ENCODE results near the gene PTPRM. TPM values are rescaled to one million over a fixed set of nuclear protein-coding genes. Genes with fewer than 3 reads are reported as not detected.

Gene PTPRM
- total RNA-seq, 1 experiment from 2014 or later: 14.5 TPM

- DNase-seq (ENCODE audit: low read depth, low spot score) (no peak), ATAC-seq (no peak)
- Histone ChIP-seq H3K27ac (ENCODE audit: low read depth, low read length) (no peak overlapping the region), H3K9me2 (ENCODE audit: insufficient read depth) (no peaks in the 10 kb centered on the region), H3K27me3 (ENCODE audit: insufficient read depth, low read length) (no peaks in the 10 kb centered on the region; the same call in 1 of the 2 replicates), H2AFZ (ENCODE audit: low read depth, low read length, poor library complexity, severe bottlenecking) (no peak overlapping the region), H3K4me1 (ENCODE audit: control insufficient read depth in 1 of 2, insufficient read depth in 2 of 2, low read length in 2 of 2) (no peaks in the 10 kb centered on the region), H4K20me1 (ENCODE audit: insufficient read depth) (no peaks in the 10 kb centered on the region), H3K9me3 (ENCODE audit: control insufficient read depth in 1 of 2, insufficient read depth in 1 of 2, low read depth in 1 of 2, low read length in 2 of 2) (no peaks in the 10 kb centered on the region), H3K79me2 (ENCODE audit: insufficient read depth, low read length) (no peaks in the 10 kb centered on the region), H3K4me2 (ENCODE audit: low read length) (no peak overlapping the region), H3K4me3 (replicated peaks in 1 of 2; ENCODE audit: low read depth in 1 of 2, low read length in 2 of 2) (no peak overlapping the region), H3K36me3 (ENCODE audit: control insufficient read depth in 1 of 2, insufficient read depth in 2 of 2, low read length in 2 of 2) (no peaks in the 10 kb centered on the region), H3K9ac (ENCODE audit: low read length) (no peak overlapping the region)
- POLR2A ChIA-PET: no interaction called here
- RAD21 ChIA-PET (ENCODE audit: low non-redundant PET in 1 of 2, low total read pairs in 2 of 2, uncharacterized antibody in 2 of 2, unreplicated experiment in 2 of 2): no interaction called here
- no peak for TF ChIP-seq CBX3 (IDR thresholded peaks at IDR 0.05; ENCODE audit: low read depth)
- CTCF ChIA-PET: no interaction called here
- no TSS peak for BruUV-seq (replicated peaks)
- intact Hi-C loops (cut with micrococcal nuclease): no loop called here
Observed at GRCh38 chr18:7633171-7633570, 66.1 kb downstream of the PTPRM start.

- no TSS peak for BruUV-seq (replicated peaks)
- H3K79me2 ChIP-seq (ENCODE audit: insufficient read depth, low read length): no peaks in the 10 kb centered on the region
- no peaks in the 10 kb centered on the region for H3K9me3 ChIP-seq (ENCODE audit: control insufficient read depth in 1 of 2, insufficient read depth in 1 of 2, low read depth in 1 of 2, low read length in 2 of 2)
- ChIA-PET CTCF (no interaction called here), RAD21 (ENCODE audit: low non-redundant PET in 1 of 2, low total read pairs in 2 of 2, uncharacterized antibody in 2 of 2, unreplicated experiment in 2 of 2) (no interaction called here), POLR2A (no interaction called here)
- H3K4me3 ChIP-seq (replicated peaks in 1 of 2; ENCODE audit: low read depth in 1 of 2, low read length in 2 of 2): no peak overlapping the region
- no peaks in the 10 kb centered on the region for H3K36me3 ChIP-seq (ENCODE audit: control insufficient read depth in 1 of 2, insufficient read depth in 2 of 2, low read length in 2 of 2)
- H3K27ac ChIP-seq (ENCODE audit: low read depth, low read length): no peak overlapping the region
- no peaks in the 10 kb centered on the region for H3K9me2 ChIP-seq (ENCODE audit: insufficient read depth)
- no peak for TF ChIP-seq RAD21 (IDR thresholded peaks at IDR 0.05; ENCODE audit: low read depth)
- no peak for TF ChIP-seq JUND (IDR thresholded peaks at IDR 0.05)
- no peak for TF ChIP-seq ZNF274 (IDR thresholded peaks at IDR 0.05; ENCODE audit: low read depth, low read length)
- TF ChIP-seq YY1 (IDR thresholded peaks at IDR 0.05; ENCODE audit: extremely low read depth, insufficient replicate concordance, low read depth, low read length): no peak
- TF ChIP-seq SIN3A (IDR thresholded peaks at IDR 0.05; ENCODE audit: low read depth): no peak
- no peak for TF ChIP-seq POLR2A (IDR thresholded peaks at IDR 0.05; ENCODE audit: borderline replicate concordance, extremely low read depth, insufficient read depth, insufficient read length)
- no peak for TF ChIP-seq POLR2AphosphoS5 (IDR thresholded peaks at IDR 0.05; ENCODE audit: low read depth, low read length)
- no peak for TF ChIP-seq TCF7L2 (IDR thresholded peaks at IDR 0.05; ENCODE audit: borderline replicate concordance, extremely low read depth, insufficient read depth, insufficient read length)
- TF ChIP-seq REST (IDR thresholded peaks at IDR 0.05; ENCODE audit: low read depth): no peak
- no peak for TF ChIP-seq EZH2phosphoT487 (IDR thresholded peaks at IDR 0.05; ENCODE audit: borderline replicate concordance)
- TF ChIP-seq ATF3 (IDR thresholded peaks at IDR 0.05): no peak
- no peak for TF ChIP-seq SRF (IDR thresholded peaks at IDR 0.05; ENCODE audit: low read depth)
- TF ChIP-seq ZBTB33 (IDR thresholded peaks at IDR 0.05; ENCODE audit: extremely low read depth, insufficient replicate concordance, low read length): no peak
- ATAC-seq (no peak), DNase-seq (ENCODE audit: low read depth, low spot score) (no peak)
- intact Hi-C loops (cut with micrococcal nuclease): no loop called here
- H2AFZ ChIP-seq (ENCODE audit: low read depth, low read length, poor library complexity, severe bottlenecking): no peak overlapping the region
- no peaks in the 10 kb centered on the region for H4K20me1 ChIP-seq (ENCODE audit: insufficient read depth)
- H3K4me1 ChIP-seq (ENCODE audit: control insufficient read depth in 1 of 2, insufficient read depth in 2 of 2, low read length in 2 of 2): no peaks in the 10 kb centered on the region
- H3K27me3 ChIP-seq (ENCODE audit: insufficient read depth, low read length): no peaks in the 10 kb centered on the region; the same call in 1 of the 2 replicates
- H3K4me2 ChIP-seq (ENCODE audit: low read length): no peak overlapping the region
- no peak overlapping the region for H3K9ac ChIP-seq (ENCODE audit: low read length)
Observed at GRCh38 chr18:7635948-7636347, 68.8 kb downstream of the PTPRM start.

All from HCT116 (cell line).